HG03469 (cell line): ENCODE results near the gene LHX3.

Source experiments
- ATAC-seq: cut with Tn5 transposase; IDR thresholded peaks from one replicate; pipeline ENCODE4 v1.9.1; 2021; ENCODE audit warnings: mild to moderate bottlenecking, moderate library complexity, moderate number of reproducible peaks; ENCODE audit not compliant: unreplicated experiment

LHX3 gene

GRCh38 chr9:136204838-136205706 lies at the start of gene LHX3:
TSS of gene LHX3 (minus strand) at chr9:136205128. CDS start at chr9:136205012, 116 bp downstream.
- ATAC-seq = no peak

GRCh38 chr9:136253246-136254130 lies 48.6 kb upstream of the LHX3 start:
- no peak for ATAC-seq

- ATAC-seq = no peak
Observed at GRCh38 chr9:136252846-136253245, 47.9 kb upstream of the LHX3 start.

- no peak for ATAC-seq
Observed at GRCh38 chr9:136252281-136252680, 47.4 kb upstream of the LHX3 start.

GRCh38 chr9:136251264-136252115 lies 46.6 kb upstream of the LHX3 start:
- ATAC-seq = no peak

- ATAC-seq = no peak
Observed at GRCh38 chr9:136250676-136251075, 45.7 kb upstream of the LHX3 start.

GRCh38 chr9:136249877-136250559 lies 45.1 kb upstream of the LHX3 start:
- no peak for ATAC-seq

GRCh38 chr9:136248951-136249876 lies 44.3 kb upstream of the LHX3 start:
- no peak for ATAC-seq

GRCh38 chr9:136247947-136248637 lies 43.2 kb upstream of the LHX3 start:
- no peak for ATAC-seq

- ATAC-seq = no peak
Observed at GRCh38 chr9:136247551-136247916, 42.6 kb upstream of the LHX3 start.

- no peak for ATAC-seq
Observed at GRCh38 chr9:136246849-136247550, 42.1 kb upstream of the LHX3 start.

- ATAC-seq = no peak
Observed at GRCh38 chr9:136245219-136246150, 40.6 kb upstream of the LHX3 start, which contains the start of gene QSOX2. TSS of gene QSOX2 (minus strand) at chr9:136245812. CDS start at chr9:136245803, 9 bp downstream.

- no peak for ATAC-seq
Observed at GRCh38 chr9:136244969-136245218, 40.0 kb upstream of the LHX3 start.

GRCh38 chr9:136244122-136244968 lies 39.4 kb upstream of the LHX3 start:
- no peak for ATAC-seq

- ATAC-seq = no peak
Observed at GRCh38 chr9:136243631-136244030, 38.7 kb upstream of the LHX3 start.

- ATAC-seq = no peak
Observed at GRCh38 chr9:136242918-136243525, 38.1 kb upstream of the LHX3 start.
